ENCODE data around the gene HECTD4.
A peak's percentile ranks its signal among the peaks of the same experiment; 100 is the strongest.
"Not testable (repeated sequence)": the region's sequence is repeated elsewhere in the genome, so short reads cannot be mapped to it uniquely, and the experiment has no call there.

The HECTD4 gene

GRCh38 chr12:112161711-112162110 lies 220.5 kb downstream of the HECTD4 start:
- no peak for DNase-seq (ENCODE audit: low read depth in 2 of 2)

DNA sequence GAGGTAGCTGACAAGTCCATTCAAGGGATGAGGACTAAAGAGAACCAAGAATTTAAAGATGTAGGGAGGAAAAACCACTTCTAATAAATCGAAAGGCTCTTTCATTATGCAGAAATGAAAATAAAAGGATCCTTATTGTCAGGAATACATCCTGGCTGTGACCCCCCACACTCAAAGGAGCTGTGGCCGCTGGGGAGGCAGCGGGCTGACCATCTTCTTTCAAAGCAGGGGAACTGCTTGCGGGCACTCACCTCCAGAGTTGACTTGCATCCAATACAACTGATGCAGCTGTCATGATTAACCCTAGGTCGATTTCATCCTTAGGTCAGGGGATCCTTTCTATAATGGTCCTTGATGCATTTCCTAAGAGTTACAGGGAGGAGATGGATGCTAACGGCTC lies 221.6 kb downstream of the HECTD4 start:
- no peak for DNase-seq (ENCODE audit: low read depth in 2 of 2)

DNA sequence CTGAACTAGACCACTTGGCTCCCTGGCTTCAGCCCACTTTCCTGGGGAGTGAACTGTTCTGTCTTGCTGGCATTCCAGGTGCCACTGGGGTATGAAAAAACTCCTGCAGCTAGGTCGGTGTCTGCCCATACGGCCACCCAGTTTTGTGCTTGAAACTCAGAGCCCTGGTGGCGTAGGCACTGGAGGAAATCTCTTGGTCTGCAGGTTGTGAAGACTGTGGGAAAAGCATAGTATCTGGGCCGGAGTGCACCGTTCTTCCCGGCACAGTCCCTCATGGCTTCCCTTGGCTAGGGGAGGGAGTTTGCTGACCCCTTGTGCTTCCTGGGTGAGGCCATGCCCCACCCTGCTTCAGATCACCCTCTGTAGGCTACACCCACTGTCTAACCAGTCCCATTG lies 223.1 kb downstream of the HECTD4 start:
- DNase-seq (ENCODE audit: low read depth in 2 of 2), result no peak

DNA sequence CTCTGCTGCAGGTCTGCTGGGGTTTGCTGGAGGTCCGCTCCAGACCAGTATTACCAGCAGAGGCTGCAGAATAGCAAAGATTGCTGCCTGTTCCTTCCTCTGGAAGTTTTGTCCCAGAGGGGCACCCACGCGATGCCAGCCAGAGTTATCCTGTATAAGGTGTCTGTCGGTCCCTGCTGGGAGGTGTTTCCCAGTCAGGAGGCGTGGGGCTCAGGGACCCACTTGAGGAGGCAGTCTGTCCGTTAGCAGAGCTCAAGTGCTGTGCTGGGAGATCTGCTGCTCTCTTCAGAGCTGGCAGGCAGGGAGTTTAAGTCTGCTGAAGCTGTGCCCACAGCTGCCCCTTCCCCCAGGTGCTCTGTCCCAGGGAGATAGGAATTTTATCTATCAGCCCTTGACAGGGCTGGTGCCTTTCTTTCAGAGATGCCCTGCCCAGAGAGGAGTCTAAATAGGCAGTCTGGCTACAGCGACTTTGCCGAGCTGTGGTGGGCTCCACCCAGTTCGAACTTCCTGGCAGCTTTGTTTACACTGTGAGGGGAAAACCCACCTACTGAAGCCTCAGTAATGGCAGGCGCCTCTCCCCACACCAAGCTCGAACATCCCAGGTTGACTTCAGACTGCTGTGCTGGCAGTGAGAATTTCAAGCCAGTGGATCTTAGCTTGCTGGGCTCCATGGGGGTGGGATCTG lies 223.6 kb downstream of the HECTD4 start:
- DNase-seq (ENCODE audit: low read depth in 2 of 2), result not testable (repeated sequence)

DNA sequence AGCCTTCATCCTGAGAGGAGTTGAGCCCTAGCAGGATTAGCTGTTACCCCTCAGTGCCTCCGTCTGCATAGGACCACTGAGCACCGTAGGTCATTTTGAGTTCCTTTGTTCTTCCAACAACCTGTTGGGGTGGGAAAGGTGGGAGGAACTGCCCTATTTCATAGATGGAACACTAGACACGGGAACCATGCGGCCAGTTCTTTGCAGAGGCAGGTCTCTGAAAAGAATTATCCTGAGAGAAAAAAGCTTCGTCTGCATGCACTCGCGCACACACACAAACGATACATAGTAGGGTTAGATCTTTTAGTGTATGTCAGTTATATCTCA lies 228.4 kb downstream of the HECTD4 start:
- no peak for DNase-seq (ENCODE audit: low read depth in 2 of 2)

DNA sequence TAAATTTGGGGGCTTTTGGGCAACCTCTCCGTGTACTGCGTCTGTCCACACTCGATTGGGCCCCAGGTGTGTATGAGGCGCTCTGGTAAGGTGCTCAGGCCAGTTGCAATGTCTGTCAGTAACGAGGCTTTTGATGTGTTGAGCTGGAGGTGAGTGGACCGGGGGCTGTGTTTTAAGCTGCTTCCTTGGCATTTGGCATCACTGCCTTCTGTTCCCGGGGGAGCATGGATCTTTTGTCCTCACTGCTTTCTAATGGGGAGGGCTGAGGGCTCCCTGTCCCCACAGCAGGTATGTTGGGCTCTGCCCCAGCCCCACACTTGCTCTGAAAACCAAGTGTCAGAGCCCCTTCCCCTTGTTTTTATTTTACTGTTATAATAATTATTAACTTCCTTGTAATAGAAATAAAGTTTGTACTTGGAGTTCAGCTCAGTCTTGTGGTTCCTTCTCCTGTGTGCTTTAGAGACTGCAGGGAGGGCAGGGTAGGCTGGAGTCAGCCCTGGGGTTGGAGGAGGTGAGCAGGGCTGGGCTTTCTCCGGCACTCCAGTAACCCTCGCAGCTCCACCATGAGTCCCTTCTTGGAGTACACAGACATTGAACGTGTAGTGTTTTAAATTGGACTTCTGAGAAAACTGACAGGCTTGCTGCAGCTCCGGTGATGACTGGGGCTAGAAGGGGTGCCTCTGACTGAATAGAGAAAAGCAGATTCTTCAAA lies 228.9 kb downstream of the HECTD4 start:
- DNase-seq (ENCODE audit: low read depth in 2 of 2), result no peak

DNA sequence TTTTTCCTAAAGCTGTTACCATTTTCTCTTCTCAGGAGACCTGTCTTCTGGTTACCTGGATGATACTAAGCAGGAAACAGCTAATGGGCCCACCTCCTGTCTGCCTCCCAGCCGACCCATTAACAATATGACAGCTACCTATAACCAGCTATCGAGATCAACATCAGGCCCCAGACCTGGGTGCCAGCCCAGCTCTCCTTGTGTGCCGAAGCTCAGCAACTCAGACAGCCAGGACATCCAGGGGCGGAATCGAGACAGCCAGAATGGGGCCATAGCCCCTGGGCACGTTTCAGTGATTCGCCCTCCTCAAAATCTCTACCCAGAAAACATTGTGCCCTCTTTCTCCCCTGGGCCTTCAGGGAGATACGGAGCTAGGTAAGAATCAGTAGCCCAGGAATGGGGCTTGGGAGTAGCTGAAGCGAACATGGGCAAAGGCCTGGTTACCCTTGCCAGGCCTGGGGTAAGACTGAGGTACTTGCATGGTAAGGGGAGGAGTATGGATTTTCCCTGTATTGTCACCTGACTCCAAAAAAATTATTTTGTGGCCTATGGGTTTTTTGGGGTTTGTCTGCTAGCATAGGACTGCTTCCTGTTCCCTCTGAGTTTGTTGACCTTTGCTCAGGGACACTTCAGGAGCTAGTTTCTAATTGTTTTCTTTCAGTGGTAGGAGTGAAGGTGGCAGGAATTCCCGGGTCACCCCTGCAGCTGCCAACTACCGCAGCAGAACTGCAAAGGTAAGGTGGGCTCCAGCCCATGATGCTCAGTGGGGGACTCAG lies 230.3 kb downstream of the HECTD4 start:
- DNase-seq (ENCODE audit: low read depth in 2 of 2), result no peak

DNA sequence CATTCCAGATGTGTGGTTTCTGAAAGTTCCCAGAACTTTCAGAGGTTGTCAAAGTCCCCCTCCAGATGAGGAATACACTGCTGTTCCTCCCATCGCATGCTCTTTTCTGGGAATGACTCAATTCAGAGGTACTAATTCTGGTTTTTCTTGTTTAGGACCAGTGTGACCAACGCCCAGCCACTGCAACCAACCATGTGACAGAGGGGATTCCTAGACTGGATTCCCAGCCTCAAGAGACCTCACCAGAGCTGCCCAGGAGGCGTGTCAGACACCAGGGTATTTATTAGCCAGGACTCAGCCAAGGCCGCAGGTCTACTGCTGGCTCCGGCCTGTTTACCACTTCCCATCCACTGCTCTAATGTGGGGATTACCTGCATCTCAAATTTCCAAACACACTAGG lies 232.6 kb downstream of the HECTD4 start:
- DNase-seq (ENCODE audit: low read depth in 2 of 2), result no peak

GRCh38 chr12:112148031-112148513 lies 234.2 kb downstream of the HECTD4 start:
- no peak for DNase-seq (ENCODE audit: low read depth in 2 of 2)

GRCh38 chr12:112146123-112146522 lies 236.1 kb downstream of the HECTD4 start:
- no peak for DNase-seq (ENCODE audit: low read depth in 2 of 2)

- DNase-seq (ENCODE audit: low read depth in 2 of 2), result no peak
These were observed 241.5 kb downstream of the HECTD4 start for GRCh38 chr12:112140728-112141127.

DNA sequence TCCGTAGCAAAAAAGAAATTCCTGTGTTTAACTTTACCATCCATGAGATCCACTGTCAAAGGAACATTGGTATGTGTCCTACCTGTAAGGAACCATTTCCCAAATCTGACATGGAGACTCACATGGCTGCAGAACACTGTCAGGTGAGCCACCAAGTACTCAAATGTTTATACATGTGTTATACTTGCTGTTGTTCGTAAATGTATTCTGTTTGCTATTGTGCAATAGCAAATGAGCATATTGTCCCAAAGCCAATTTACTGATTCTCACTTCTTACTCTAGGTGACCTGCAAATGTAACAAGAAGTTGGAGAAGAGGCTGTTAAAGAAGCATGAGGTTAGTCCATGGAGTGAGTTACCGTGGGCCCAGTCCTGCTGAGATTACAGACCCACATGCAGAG lies 247.5 kb downstream of the HECTD4 start:
- DNase-seq (ENCODE audit: low read depth in 2 of 2), result no peak

GRCh38 chr12:112133418-112133817 lies 248.8 kb downstream of the HECTD4 start:
- no peak for DNase-seq (ENCODE audit: low read depth in 2 of 2)

- DNase-seq (ENCODE audit: low read depth in 2 of 2), result no peak
These were observed 250.5 kb downstream of the HECTD4 start for GRCh38 chr12:112131686-112132085.

DNA sequence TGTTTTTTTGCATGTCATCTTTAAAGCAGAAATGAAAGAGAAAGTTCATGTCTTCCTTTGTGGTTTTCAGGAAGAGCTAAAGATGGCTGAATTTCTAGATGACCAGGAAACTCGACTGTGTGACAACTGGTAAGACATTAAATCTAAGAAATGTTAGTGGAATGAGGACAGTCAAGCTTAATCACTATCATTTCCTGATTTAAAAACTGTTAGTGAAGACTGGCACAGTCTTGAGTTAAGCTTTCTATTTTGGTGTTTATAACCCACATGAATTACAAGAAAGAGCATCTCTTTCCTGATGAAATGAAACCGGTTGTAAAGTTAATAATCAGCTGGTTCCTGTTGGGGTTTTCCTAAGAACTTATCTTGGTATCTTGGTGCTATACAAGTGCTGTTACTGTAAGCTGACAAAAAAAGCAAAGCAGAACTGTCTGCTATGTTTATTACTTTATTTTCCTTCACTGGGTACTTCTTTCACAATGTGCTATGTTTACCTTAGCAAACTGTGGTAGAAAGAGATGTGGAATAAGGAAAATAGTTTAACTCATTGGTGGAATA lies 251.7 kb downstream of the HECTD4 start:
- DNase-seq (ENCODE audit: low read depth in 2 of 2), result no peak

DNA sequence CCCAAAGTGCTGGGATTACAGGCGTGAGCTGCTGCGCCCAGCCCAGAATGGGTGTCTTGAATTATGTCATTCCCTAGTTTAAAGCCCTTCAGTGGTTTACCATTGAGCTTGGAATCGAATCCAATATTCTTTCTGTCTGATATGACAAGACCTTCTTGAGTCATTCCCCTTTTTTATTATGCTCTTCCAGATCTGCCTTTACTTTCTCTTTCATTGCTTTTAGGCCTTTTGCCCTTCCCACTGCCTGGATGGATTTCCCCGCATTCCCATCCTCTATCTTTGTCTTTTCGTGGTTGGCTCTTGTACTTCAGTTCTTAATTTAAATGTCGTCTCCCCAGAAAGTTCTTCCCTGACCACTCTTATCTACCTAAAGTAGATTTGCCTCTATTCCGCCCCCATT lies 255.3 kb downstream of the HECTD4 start:
- DNase-seq (ENCODE audit: low read depth in 2 of 2), result no peak

DNA sequence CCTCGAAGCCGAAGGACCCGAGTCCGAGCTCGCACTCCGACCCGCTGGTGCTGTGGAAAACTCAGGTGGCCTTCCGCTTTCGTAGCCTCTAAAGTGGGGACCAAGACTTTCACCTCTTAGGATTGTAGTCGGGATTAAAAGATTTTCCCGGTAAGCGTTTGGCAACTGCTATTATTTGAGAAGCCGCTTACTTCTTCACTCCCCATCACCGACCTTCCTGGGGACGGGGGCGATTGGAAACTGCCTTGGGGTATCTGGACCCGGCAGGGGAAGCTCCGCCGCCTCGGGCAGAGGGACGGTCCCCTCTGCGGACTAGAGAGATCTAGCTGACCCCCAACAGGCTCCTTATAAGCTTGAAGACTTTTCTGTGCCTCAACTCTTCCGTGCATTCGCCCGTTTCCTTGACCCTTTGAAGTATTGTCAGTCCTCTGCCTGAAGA lies 256.2 kb downstream of the HECTD4 start:
- DNase-seq (ENCODE audit: low read depth in 2 of 2), result no peak

GRCh38 chr12:112125250-112125999 lies 256.8 kb downstream of the HECTD4 start, which contains the start of gene TRAFD1:
Gene TRAFD1 (plus strand): TSS chr12:112125560. CDS start chr12:112130523, 4,963 bp downstream.
- peak; percentile 96 to 97 for DNase-seq (ENCODE audit: low read depth in 2 of 2)

DNA sequence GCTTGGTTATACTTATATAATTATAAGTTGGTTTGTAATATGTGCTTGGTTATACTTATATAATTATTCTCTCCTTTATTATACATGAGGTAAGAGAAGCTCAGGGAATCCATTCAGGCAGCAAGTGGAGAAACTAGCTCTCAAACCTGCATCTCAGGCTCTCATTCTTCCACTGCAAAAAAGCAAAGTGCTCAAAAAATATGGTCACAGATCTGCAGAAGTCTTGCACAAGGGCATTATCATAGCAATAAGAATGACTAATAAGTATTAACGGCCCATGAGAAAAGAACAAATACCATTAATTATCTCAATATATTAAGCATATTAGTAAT lies 257.3 kb downstream of the HECTD4 start:
- no peak for DNase-seq (ENCODE audit: low read depth in 2 of 2)

DNA sequence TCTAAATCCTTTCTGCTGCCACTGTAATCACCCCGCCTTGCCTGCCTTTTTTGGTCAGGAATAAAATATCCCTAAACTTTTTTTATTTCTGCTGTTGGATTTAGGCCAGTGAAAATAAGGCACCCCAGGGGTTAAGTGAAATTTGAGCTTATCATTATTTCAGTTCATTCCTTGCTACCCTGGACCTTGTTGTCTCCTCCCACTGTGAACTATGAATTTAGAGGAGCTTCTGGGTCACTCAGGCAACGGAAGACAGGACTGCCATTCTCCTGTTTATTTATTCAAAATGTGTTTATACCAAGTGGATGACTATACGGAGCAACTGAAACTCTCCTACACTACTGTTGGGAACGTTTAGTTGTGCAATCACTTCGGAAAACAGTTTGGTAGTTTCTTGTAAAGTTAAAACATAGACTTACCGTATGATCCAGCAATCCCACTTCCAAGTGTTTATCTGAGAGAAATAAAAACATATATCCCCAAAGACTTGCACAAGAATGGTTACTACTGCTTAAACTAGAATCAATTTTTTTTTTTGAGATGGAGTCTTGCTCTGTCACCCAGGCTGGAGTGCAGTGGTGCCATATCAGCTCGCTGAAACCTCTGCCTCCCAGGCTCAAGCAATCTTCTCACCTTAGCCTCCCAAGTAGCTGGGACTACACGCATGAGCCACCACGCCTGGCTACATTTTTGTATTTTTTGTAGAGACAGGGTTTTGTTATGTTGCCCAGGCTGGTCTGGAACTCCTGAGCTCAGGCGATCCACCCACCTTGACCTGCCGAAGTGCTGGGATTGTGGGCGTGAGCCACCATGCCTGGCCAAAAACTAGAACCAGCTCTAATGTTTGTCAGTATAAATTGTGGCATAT lies 259.2 kb downstream of the HECTD4 start:
- DNase-seq (ENCODE audit: low read depth in 2 of 2), result no peak
